Common myeloid progenitor, CD34-positive (primary cell): ENCODE measurements around the gene EFHD2. TPM values are rescaled to one million over a fixed set of nuclear protein-coding genes. Genes with fewer than 3 reads are reported as not detected.

Experiments
- CTCF ChIA-PET: fragments of 350-600 bp; sonication (Branson Sonifier 250); formaldehyde crosslinking; loops from one replicate; lab custom pipeline; 2021; ENCODE audit warnings: antibody characterized with exemption; lab: Charles Lee
- POLR2A ChIA-PET: fragments of 350-600 bp; sonication (Branson Sonifier 250); formaldehyde crosslinking; loops from one replicate; lab custom pipeline; 2021; ENCODE audit warnings: antibody characterized with exemption; lab: Charles Lee
- DNase-seq, 3 donors: peaks; one replicate each; pipeline versions ENCODE4 v3.0.0 to v3.0.0-alpha.2; 2013
- H3K27ac ChIP-seq, 2 experiments: 1 replicate in 1 of 2; 2 replicates in 1 of 2; pipeline ENCODE4 v1.7.0; 2013; ENCODE audit warnings: inconsistent platforms in 2 of 2, low read length in 2 of 2, mild to moderate bottlenecking in 2 of 2, low read depth in 1 of 2, moderate library complexity in 1 of 2; ENCODE audit not compliant: severe bottlenecking in 2 of 2, insufficient read depth in 1 of 2, poor library complexity in 1 of 2
- H3K27me3 ChIP-seq, 5 experiments: replicated peaks in 2 of 5; 1 replicate in 3 of 5; 2 replicates in 2 of 5; pipeline versions ENCODE4 v1.6.1 to v1.7.0; 2013; ENCODE audit warnings: low read length in 4 of 5, mild to moderate bottlenecking in 2 of 5, moderate library complexity in 2 of 5, inconsistent platforms in 1 of 5; ENCODE audit not compliant: insufficient read depth in 5 of 5, control insufficient read depth in 4 of 5
- H3K36me3 ChIP-seq, 4 experiments: 1 replicate in 2 of 4; 2 replicates in 2 of 4; pipeline versions ENCODE4 v1.6.1 to v1.7.0; 2013; ENCODE audit warnings: low read length in 3 of 4, control low read depth in 1 of 4, mild to moderate bottlenecking in 1 of 4; ENCODE audit not compliant: control insufficient read depth in 4 of 4, insufficient read depth in 4 of 4
- H3K4me1 ChIP-seq, 4 experiments: 1 replicate in 3 of 4; 2 replicates in 1 of 4; pipeline versions ENCODE4 v1.6.1 to v1.7.1; 2013; ENCODE audit warnings: low read length in 3 of 4, mild to moderate bottlenecking in 3 of 4, control low read depth in 1 of 4, inconsistent platforms in 1 of 4, moderate library complexity in 1 of 4; ENCODE audit not compliant: control insufficient read depth in 4 of 4, insufficient read depth in 4 of 4; ENCODE audit errors: control extremely low read depth in 1 of 4
- H3K4me3 ChIP-seq, 7 experiments: 1 replicate in 4 of 7; 2 replicates in 3 of 7; pipeline versions ENCODE4 v1.5.1 to v1.7.0; 2013; ENCODE audit warnings: mild to moderate bottlenecking in 7 of 7, low read length in 6 of 7, moderate library complexity in 6 of 7, inconsistent platforms in 2 of 7, low read depth in 2 of 7, control low read depth in 1 of 7; ENCODE audit not compliant: insufficient read depth in 4 of 7, control insufficient read depth in 1 of 7; ENCODE audit errors: extremely low read depth in 1 of 7
- H3K9me3 ChIP-seq, 5 experiments: 1 replicate in 4 of 5; 2 replicates in 1 of 5; pipeline versions ENCODE4 v1.6.1 to v1.7.1; 2013; ENCODE audit warnings: low read length in 4 of 5, mild to moderate bottlenecking in 2 of 5, inconsistent platforms in 1 of 5, low read depth in 1 of 5, moderate library complexity in 1 of 5; ENCODE audit not compliant: control insufficient read depth in 4 of 5, insufficient read depth in 2 of 5; ENCODE audit errors: control extremely low read depth in 1 of 5
- WGBS: methylation state at CpG from one replicate; pipeline ENCODE4 v1.1.5; 2013; ENCODE audit not compliant: insufficient coverage; 5-methylcytosine and 5-hydroxymethylcytosine counted together
- polyA plus RNA-seq: library from polyadenylated mRNA; unstranded; fragments of 120-200 nt; gene quantifications from one replicate; pipeline ENCODE4 v1.2.1, GENCODE V29; 2013

EFHD2 gene, protein sequence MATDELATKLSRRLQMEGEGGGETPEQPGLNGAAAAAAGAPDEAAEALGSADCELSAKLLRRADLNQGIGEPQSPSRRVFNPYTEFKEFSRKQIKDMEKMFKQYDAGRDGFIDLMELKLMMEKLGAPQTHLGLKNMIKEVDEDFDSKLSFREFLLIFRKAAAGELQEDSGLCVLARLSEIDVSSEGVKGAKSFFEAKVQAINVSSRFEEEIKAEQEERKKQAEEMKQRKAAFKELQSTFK
- 46.1 TPM for polyA plus RNA-seq

DNA sequence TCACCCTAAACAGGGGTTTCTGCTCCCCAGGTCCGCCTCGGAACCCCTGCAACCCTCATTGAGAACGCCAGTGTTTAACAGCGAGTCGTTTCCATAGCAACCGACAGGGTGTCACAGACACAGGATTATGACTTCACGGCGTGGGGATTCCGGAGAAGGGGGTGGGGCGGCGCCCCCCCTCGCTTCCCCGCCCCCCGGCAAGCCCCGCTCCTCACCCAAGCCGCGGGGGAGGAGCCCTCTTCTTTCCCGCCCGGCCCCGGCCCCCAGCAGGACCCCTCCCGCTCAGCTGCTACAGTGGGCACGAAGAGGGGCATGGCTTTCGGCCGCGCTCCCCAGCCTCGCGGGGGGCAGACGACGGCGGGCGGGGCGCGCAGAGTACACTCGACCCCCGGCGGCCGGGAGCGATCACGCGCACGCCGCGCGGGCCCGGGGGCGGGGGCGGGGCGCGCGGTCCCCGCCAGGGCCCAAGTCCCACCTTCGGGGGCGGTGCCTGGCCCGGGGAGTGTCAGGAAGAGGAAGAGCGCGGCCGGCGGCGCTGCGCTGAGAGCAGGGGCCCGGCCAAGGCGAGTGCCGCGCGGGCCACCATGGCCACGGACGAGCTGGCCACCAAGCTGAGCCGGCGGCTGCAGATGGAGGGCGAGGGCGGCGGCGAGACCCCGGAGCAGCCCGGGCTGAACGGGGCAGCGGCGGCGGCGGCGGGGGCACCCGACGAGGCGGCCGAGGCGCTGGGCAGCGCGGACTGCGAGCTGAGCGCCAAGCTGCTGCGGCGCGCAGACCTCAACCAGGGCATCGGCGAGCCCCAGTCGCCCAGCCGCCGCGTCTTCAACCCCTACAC lies at the start of gene EFHD2:
EFHD2 (plus strand) TSS at position 501 of the 835 bp plus-strand sequence; CDS start at position 585, 84 bp downstream.
- H3K27me3 ChIP-seq = peaks cover 0 to 5% (median 0%) of the 10 kb centered on the region in 5 experiments
- peaks cover 4 to 51% (median 45%) of the 10 kb centered on the region in 4 experiments for H3K4me1 ChIP-seq
- H3K27ac ChIP-seq = peak within 1 kb of the TSS; percentile 54 to 79
- DNase-seq = peak; percentile 91 to 97 (median 97)
- ChIA-PET POLR2A (interaction anchor here (0.5 to 0.6 kb wide), 2 partner anchors 29 to 82 kb away, joined by 3 read pairs; no protein-coding TSS in a partner anchor), CTCF (no interaction called here)
- no peaks in the 10 kb centered on the region for H3K9me3 ChIP-seq
- under 1% methylated on average over 67 of the region's 99 CpGs for WGBS
- peaks cover 0 to 23% (median 9%) of the 10 kb centered on the region in 4 experiments for H3K36me3 ChIP-seq
- H3K4me3 ChIP-seq = peak within 1 kb of the TSS; percentile 74 to 91 (median 80)

DNA sequence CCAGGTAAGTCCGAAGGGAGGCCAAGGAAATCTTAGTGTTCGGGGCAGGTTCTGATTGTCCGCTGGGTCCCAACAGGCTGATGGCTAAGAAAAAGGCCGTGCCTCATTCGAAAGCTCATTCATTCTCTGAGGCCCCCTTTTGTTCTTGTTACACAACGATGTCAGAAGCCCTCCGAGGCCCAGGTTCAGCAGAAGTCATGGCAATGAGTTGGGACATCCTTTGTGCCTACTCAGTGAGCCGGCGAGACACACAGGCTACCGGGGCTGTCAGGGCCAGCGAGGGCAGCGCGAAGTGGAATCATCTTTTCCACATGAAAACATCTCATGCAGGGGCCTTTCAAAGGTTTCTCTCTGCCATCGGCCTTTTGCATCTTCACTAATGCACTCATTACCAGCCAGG lies 49.0 kb upstream of the EFHD2 start:
- Histone ChIP-seq H3K4me3 (no peak overlapping the region), H3K4me1 (no peaks in the 10 kb centered on the region), H3K27ac (no peak overlapping the region), H3K36me3 (no peaks in the 10 kb centered on the region), H3K9me3 (no peaks in the 10 kb centered on the region), H3K27me3 (no peaks in the 10 kb centered on the region)
- WGBS = 97% methylated on average over 13 of the region's 14 CpGs
- no peak for DNase-seq
- ChIA-PET POLR2A (no interaction called here), CTCF (no interaction called here)

DNA sequence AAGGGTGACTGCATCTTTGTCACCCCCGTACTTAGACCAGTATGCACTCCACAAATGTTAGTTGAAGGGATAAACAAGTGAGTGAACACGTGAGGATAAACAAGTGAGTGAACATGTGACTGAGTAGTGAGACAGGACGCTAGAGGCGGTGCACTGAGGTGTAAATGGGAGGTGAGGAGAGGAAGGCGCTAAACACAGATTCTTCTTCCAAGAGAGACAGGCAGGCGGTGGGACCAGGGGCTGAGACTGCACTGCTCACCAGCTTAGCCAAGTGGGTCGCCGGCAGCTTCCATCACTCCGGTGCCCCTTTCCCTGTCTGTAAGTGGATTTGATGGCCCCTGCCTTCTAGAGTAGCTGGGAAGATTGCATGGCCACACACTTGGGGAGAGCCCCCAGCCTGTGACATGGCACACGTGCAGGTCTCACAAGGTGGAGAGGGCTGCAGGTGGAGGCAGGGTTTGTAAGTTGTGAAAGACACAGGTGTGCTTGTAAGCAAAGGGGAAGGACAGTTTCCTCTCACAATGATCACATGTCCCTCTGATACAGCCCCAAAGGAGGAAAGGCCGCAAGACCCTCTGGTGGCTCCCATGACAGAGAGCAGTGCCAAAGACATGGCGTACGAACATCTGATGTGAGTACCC lies 47.5 kb upstream of the EFHD2 start:
- H3K9me3 ChIP-seq = no peaks in the 10 kb centered on the region
- H3K4me3 ChIP-seq = no peak overlapping the region
- ChIA-PET POLR2A (no interaction called here), CTCF (interaction anchor here (1.6 kb wide), 1 partner anchor 38 kb away, joined by 5 read pairs; no protein-coding TSS in a partner anchor)
- DNase-seq = no peak
- WGBS = 99% methylated on average over 12 of the region's 13 CpGs
- H3K27ac ChIP-seq = no peak overlapping the region
- no peaks in the 10 kb centered on the region for H3K36me3 ChIP-seq
- no peaks in the 10 kb centered on the region for H3K27me3 ChIP-seq
- no peaks in the 10 kb centered on the region for H3K4me1 ChIP-seq

DNA sequence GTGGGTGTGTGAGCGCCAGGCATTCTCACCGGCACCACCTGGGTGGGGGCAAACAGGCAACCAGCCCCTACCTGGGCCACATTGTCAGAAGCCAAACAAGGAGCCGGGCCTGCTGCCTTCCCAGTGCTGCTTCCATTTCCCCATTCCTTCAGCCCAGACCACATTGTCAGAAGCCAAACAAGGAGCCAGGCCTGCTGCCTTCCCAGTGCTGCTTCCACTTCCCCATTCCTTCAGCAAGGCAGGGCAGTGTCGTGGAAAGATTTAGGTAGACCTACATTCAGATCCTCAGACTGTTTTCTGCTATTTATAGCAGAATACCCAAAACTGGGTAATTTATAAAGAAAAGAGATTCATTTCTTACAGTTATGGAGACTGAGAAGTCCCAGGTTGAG lies 47.0 kb upstream of the EFHD2 start:
- POLR2A ChIA-PET = no interaction called here
- no peak for DNase-seq
- H3K36me3 ChIP-seq = no peaks in the 10 kb centered on the region
- H3K27ac ChIP-seq = no peak overlapping the region
- H3K4me3 ChIP-seq = no peak overlapping the region
- no peaks in the 10 kb centered on the region for H3K27me3 ChIP-seq
- H3K4me1 ChIP-seq = no peaks in the 10 kb centered on the region
- no peaks in the 10 kb centered on the region for H3K9me3 ChIP-seq
- WGBS = no CpG with 5 or more reads among the region's 4 CpGs
- CTCF ChIA-PET = interaction anchor here (1.1 to 1.6 kb wide), 3 partner anchors 23 to 206 kb away, joined by 3 to 5 read pairs (median 3); no protein-coding TSS in a partner anchor

DNA sequence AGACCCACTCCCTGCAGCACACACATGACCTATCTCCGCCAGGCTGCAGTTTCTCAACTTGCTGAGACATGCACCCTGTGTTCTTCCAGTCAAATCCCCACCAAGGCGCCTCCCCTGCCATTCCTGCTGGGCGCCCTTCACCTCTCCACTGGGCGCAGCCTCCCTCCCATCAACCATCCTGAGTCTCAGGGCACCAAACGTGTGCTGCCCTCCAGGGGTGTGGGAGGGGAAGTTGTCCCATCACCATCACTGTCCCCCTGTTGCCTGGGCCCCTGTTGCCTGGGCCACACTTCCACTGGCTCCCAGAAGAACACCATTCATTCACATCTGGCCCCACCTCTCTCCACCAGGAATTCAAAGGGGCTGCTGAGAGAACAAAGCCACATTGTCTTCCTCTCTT lies 44.9 kb upstream of the EFHD2 start:
- no peaks in the 10 kb centered on the region for H3K36me3 ChIP-seq
- CTCF ChIA-PET = no interaction called here
- no peak overlapping the region for H3K27ac ChIP-seq
- POLR2A ChIA-PET = no interaction called here
- no peaks in the 10 kb centered on the region for H3K27me3 ChIP-seq
- no peak overlapping the region for H3K4me3 ChIP-seq
- no peaks in the 10 kb centered on the region for H3K9me3 ChIP-seq
- DNase-seq = peak in 2 of 3 donors; percentile 43 to 49
- 80% methylated on average over 4 of the region's 5 CpGs for WGBS
- no peaks in the 10 kb centered on the region for H3K4me1 ChIP-seq

DNA sequence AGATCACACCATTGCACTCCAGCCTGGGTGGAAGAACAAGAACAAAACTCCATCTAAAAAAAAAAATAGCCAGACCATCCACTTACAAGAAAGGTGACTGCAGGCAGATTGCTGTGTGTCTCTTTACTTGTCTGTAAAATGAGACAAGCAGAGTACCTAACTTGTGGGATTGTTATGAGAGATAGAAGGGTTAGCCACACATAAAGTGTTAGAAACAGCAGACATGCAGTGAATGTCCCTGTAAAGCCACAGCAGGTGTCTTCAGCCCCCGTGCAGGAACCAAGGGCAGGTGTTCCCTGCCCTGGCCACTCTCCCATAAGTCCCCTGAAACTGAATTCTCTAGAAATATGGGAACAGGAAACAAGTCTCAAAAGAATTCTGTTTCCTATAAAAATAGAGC lies 40.8 kb upstream of the EFHD2 start:
- DNase-seq = no peak
- 100% methylated on average over 1 of the region's 1 CpG for WGBS
- H3K27me3 ChIP-seq = no peaks in the 10 kb centered on the region
- POLR2A ChIA-PET = interaction anchor here (0.6 kb wide), 1 partner anchor 42 kb away, joined by 3 read pairs; no protein-coding TSS in a partner anchor
- no peak overlapping the region for H3K4me3 ChIP-seq
- no peak overlapping the region for H3K27ac ChIP-seq
- H3K4me1 ChIP-seq = peaks cover 0 to 9% (median 3%) of the 10 kb centered on the region in 4 experiments
- no peaks in the 10 kb centered on the region for H3K9me3 ChIP-seq
- CTCF ChIA-PET = interaction anchor here (0.7 to 0.9 kb wide), 2 partner anchors 63 to 65 kb away, joined by 3 to 4 read pairs; no protein-coding TSS in a partner anchor
- H3K36me3 ChIP-seq = no peaks in the 10 kb centered on the region
